K562 (cell line): ENCODE measurements around the gene ABHD8. TPM values are rescaled to one million over a fixed set of nuclear protein-coding genes. Genes with fewer than 3 reads are reported as not detected.

ENCODE experiments used
- DDX20 ChIP-seq: fragments of 450-650 bp; IDR thresholded peaks from 2 replicates; pipeline ENCODE4 v1.6.1; 2016; ENCODE audit warnings: missing genetic modification characterization, low read depth, mild to moderate bottlenecking, missing compliant biosample characterization, moderate library complexity
- ESRRA ChIP-seq: fragments of 450-650 bp; IDR thresholded peaks from 2 replicates; pipeline ENCODE4 v1.6.1; 2014; ENCODE audit warnings: low read depth, mild to moderate bottlenecking, moderate library complexity, borderline replicate concordance
- GTF2A2 ChIP-seq: IDR thresholded peaks from 2 replicates; pipeline ENCODE4 v1.6.1; 2016; ENCODE audit warnings: mild to moderate bottlenecking, missing genetic modification characterization, missing compliant biosample characterization
- HDAC2 ChIP-seq: fragments of 450-650 bp; IDR thresholded peaks from 2 replicates; pipeline ENCODE4 v1.6.1; 2016; ENCODE audit warnings: mild to moderate bottlenecking
- HDGF ChIP-seq: fragments of 450-650 bp; IDR thresholded peaks from 2 replicates; pipeline ENCODE4 v1.6.1; 2016
- MEF2D ChIP-seq: conservative IDR thresholded peaks from 2 replicates; pipeline ENCODE4 v1.6.1; 2016; ENCODE audit warnings: low read depth, missing genetic modification characterization, missing compliant biosample characterization
- MYBL2 ChIP-seq, 2 experiments: fragments of 450-650 bp in 1 of 2; sonication (generic) in 1 of 2; formaldehyde crosslinking in 1 of 2; IDR thresholded peaks; 2 replicates each; pipeline versions ENCODE4 v1.6.1 to v1.8.1; 2017 to 2022; ENCODE audit warnings: borderline replicate concordance in 1 of 2, inconsistent platforms in 1 of 2, low read depth in 1 of 2, mild to moderate bottlenecking in 1 of 2, missing genetic modification reagents in 1 of 2, moderate library complexity in 1 of 2
- NR2C2 ChIP-seq, 2 experiments: fragments of 200-800 bp in 1 of 2; sonication (Bioruptor generic) in 1 of 2; sonication (generic) in 1 of 2; formaldehyde crosslinking in 1 of 2; IDR thresholded peaks; 2 replicates each; pipeline versions ENCODE4 v1.6.1 to v1.8.0; 2016 to 2022; ENCODE audit warnings: mild to moderate bottlenecking in 1 of 2, missing compliant biosample characterization in 1 of 2, missing genetic modification characterization in 1 of 2, missing genetic modification reagents in 1 of 2
- POLR2AphosphoS2 ChIP-seq: IDR thresholded peaks from 2 replicates; pipeline ENCODE4 v1.6.1; 2012; ENCODE audit warnings: low read length, improper control_type of control experiment
- RBM14 ChIP-seq: fragments of 200-400 bp; formaldehyde crosslinking; IDR thresholded peaks from 2 replicates; pipeline ENCODE4 v1.6.1; 2018; ENCODE audit warnings: low read depth, mild to moderate bottlenecking, low read length, moderate library complexity, borderline replicate concordance; ENCODE audit not compliant: insufficient read depth
- TRIM24 ChIP-seq, 2 experiments: fragments of 450-650 bp; IDR thresholded peaks; 2 replicates each; pipeline ENCODE4 v1.6.1; 2016
- TSC22D4 ChIP-seq: fragments of 450-650 bp; IDR thresholded peaks from 2 replicates; pipeline ENCODE4 v1.6.1; 2016; ENCODE audit warnings: missing genetic modification characterization, missing biosample characterization, control low read depth
- polyA plus RNA-seq, 8 experiments: library from polyadenylated mRNA; depleted of rRNA in 4 of 8; stranded (reverse) in 5 of 8; unstranded in 3 of 8; fragments of >200 nt; fragmentation: Nextera tagmentation in 2 of 8; fragmentation: Illumina TruSeq in 1 of 8; extraction: Ambion mirVana in 2 of 8; extraction: Trizol in 1 of 8; gene quantifications; 2 replicates each; pipeline versions ENCODE4 v1.2.1 to v1.2.3, GENCODE V29; 2011 to 2014; ENCODE audit warnings: inconsistent platforms in 1 of 8, missing spikeins in 1 of 8
- total RNA-seq, 7 experiments: library from RNA; depleted of rRNA in 6 of 7; stranded (reverse); fragments of >200 nt in 6 of 7; fragmentation: Illumina TruSeq in 2 of 7; extraction: Trizol in 2 of 7; gene quantifications; 2 replicates each; pipeline versions ENCODE4 v1.2.1 to v1.2.3, GENCODE V29; 2011 to 2021; ENCODE audit warnings: low replicate concordance in 1 of 7
- TF ChIP-seq, protein P1 (sequence below): fragments of 450-650 bp; IDR thresholded peaks from 2 replicates; pipeline ENCODE4 v1.6.1; 2017; ENCODE audit warnings: antibody characterized with exemption, mild to moderate bottlenecking
- TF ChIP-seq, protein P2 (sequence below): fragments of 450-650 bp; formaldehyde crosslinking; IDR thresholded peaks from 2 replicates; pipeline ENCODE4 v1.4.0; 2020; ENCODE audit warnings: mild to moderate bottlenecking, moderate library complexity
- TF ChIP-seq, protein P3 (sequence below): fragments of 450-650 bp; formaldehyde crosslinking; conservative IDR thresholded peaks from 2 replicates; pipeline ENCODE4 v1.4.0; 2022; ENCODE audit warnings: mild to moderate bottlenecking, missing genetic modification characterization

ABHD8 gene
- total and polyA plus RNA-seq, 9 of the 15 experiments (the other 6 are each of a cell fraction or from before 2014, with no cell fraction given) = 0.04 to 6.6 (median 2.0) TPM; not detected in 1

DNA sequence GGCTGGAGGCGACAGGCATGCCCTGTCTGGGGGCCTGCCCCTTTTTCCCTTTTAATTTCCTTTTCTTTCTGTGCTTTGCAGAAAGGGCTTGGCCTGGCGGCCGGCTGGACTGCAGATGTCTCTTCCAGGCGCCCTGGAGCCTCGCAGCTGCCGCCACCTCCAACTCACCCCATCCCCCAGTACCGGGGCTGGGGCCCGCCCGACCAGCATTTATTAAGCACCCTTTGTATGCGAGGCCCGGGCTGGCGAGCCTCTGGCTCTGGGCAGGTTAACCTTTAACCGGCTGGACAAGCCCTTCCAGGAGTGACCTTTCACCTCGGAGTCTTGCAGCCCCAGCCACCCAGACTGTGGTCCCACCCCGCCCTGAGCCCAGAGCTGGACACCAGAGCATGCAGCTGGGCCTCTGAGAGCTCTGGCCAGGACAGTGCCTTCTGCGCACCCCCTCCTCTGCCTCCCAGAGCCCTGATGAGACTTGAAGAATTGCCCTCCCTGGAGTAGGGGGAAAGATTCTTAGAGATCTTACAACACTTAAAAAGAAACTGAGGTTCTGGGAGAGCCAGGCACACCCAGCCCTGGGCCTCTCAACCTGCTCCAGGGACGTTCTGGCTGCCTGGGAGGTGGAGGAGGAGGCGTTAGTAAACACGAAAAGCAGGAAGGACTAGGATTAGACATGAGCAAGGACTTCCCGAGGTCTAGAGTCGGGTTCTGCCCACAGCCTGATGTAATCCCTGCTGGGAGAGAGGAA lies 56.4 kb downstream of the ABHD8 start (continued):
- TF ChIP-seq, protein P1, sequence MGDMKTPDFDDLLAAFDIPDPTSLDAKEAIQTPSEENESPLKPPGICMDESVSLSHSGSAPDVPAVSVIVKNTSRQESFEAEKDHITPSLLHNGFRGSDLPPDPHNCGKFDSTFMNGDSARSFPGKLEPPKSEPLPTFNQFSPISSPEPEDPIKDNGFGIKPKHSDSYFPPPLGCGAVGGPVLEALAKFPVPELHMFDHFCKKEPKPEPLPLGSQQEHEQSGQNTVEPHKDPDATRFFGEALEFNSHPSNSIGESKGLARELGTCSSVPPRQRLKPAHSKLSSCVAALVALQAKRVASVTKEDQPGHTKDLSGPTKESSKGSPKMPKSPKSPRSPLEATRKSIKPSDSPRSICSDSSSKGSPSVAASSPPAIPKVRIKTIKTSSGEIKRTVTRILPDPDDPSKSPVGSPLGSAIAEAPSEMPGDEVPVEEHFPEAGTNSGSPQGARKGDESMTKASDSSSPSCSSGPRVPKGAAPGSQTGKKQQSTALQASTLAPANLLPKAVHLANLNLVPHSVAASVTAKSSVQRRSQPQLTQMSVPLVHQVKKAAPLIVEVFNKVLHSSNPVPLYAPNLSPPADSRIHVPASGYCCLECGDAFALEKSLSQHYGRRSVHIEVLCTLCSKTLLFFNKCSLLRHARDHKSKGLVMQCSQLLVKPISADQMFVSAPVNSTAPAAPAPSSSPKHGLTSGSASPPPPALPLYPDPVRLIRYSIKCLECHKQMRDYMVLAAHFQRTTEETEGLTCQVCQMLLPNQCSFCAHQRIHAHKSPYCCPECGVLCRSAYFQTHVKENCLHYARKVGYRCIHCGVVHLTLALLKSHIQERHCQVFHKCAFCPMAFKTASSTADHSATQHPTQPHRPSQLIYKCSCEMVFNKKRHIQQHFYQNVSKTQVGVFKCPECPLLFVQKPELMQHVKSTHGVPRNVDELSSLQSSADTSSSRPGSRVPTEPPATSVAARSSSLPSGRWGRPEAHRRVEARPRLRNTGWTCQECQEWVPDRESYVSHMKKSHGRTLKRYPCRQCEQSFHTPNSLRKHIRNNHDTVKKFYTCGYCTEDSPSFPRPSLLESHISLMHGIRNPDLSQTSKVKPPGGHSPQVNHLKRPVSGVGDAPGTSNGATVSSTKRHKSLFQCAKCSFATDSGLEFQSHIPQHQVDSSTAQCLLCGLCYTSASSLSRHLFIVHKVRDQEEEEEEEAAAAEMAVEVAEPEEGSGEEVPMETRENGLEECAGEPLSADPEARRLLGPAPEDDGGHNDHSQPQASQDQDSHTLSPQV = 0 out of 2 replicates have a peak, but pooled peaks have one; percentile 6
- TF ChIP-seq TRIM24 (IDR thresholded peaks at IDR 0.05) (no peak), MYBL2 (IDR thresholded peaks at IDR 0.05; ENCODE audit: low read depth) (no peak), MYBL2 (CRISPR knock-in tag; IDR thresholded peaks at IDR 0.05; ENCODE audit: borderline replicate concordance) (no peak), DDX20 (no peak), POLR2AphosphoS2 (no peak), HDGF (peak; percentile 82; the same call in 1 of the 2 replicates), ESRRA (0 out of 2 replicates have a peak, but pooled peaks have one; percentile 5), HDAC2 (peak; percentile 86), NR2C2 (CRISPR knock-in tag; IDR thresholded peaks at IDR 0.05) (no peak), NR2C2 (tag; IDR thresholded peaks at IDR 0.05) (peak; percentile 64; the same call in 1 of the 2 replicates), GTF2A2 (no peak), TSC22D4 (tag) (no peak), MEF2D (tag) (no peak), RBM14 (no peak)
- TF ChIP-seq, protein P2, sequence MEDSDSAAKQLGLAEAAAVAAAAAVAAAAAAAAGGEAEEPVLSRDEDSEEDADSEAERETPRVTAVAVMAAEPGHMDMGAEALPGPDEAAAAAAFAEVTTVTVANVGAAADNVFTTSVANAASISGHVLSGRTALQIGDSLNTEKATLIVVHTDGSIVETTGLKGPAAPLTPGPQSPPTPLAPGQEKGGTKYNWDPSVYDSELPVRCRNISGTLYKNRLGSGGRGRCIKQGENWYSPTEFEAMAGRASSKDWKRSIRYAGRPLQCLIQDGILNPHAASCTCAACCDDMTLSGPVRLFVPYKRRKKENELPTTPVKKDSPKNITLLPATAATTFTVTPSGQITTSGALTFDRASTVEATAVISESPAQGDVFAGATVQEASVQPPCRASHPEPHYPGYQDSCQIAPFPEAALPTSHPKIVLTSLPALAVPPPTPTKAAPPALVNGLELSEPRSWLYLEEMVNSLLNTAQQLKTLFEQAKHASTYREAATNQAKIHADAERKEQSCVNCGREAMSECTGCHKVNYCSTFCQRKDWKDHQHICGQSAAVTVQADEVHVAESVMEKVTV (CRISPR knock-in tag) = no peak
- TF ChIP-seq, protein P3, sequence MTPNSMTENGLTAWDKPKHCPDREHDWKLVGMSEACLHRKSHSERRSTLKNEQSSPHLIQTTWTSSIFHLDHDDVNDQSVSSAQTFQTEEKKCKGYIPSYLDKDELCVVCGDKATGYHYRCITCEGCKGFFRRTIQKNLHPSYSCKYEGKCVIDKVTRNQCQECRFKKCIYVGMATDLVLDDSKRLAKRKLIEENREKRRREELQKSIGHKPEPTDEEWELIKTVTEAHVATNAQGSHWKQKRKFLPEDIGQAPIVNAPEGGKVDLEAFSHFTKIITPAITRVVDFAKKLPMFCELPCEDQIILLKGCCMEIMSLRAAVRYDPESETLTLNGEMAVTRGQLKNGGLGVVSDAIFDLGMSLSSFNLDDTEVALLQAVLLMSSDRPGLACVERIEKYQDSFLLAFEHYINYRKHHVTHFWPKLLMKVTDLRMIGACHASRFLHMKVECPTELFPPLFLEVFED (CRISPR knock-in tag) = no peak
